NCI-H345 treated with DMSO at 0.1 percent for 48 hours (cell line): ENCODE measurements around the gene ORMDL3.
"Not testable (repeated sequence)": the region's sequence is repeated elsewhere in the genome, so short reads cannot be mapped to it uniquely, and the experiment has no call there.

Experiments
- DNase-seq: peaks from one replicate; lab custom pipeline; 2025; ENCODE audit not compliant: unreplicated experiment; lab: John Stamatoyannopoulos, UW

The ORMDL3 gene

DNA sequence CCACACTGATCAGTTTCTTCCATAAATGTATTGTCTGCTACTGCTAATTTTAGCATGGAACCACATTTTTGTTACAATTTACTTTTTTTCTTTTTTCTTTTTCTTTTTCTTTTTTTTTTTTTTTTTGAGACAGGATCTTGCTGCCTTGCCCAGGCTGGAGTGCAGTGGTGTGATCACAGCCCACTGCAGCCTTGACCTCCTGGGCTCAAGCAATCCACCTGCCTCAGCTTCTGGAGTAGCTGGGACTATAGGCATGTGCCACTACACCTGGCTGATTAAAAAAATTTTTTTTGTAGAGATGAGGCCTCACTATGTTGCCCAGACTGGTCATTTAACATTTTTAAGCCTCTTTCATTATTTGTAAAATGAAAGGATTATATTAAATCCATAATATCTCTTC is 40.3 kb downstream of the ORMDL3 start:
- no peak for DNase-seq

DNA sequence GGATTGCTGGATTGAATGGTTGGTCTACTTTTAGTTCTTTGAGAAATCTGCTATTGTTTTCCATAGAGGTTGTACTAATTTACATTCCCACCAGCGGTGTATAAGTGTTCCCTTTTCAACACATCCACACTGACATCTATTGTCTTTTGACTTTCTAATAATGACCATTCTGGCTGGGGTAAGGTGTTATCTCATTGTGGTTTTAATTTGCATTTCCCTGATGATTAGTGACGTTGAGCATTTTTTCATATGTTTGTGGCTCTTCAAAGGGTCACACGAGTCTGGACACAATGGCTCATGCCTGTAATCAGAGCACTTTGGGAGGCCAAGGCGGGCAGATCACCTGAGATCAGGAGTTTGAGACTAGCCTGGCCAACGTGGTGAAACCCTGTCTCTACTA is 41.3 kb downstream of the ORMDL3 start:
- DNase-seq, result not testable (repeated sequence)

DNA sequence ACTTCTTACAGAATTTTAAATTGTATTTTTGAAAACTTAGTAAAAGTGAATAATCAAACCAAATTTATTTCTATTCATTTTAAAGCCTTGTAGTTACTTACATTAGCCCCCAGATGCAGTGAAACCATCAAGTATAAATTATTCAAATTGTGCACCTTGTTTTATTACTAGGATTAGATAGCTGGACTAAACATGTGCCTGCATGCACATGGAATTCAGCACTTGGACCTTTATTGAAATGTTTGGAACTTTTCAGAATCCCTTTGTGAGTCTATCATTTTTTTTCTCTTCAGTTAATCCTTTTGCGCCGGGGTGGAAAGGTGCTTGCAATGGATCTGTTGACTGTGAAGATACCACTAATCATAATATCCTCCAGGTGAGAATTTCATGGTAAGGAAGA is 54.6 kb downstream of the ORMDL3 start:
- DNase-seq, result no peak

DNA sequence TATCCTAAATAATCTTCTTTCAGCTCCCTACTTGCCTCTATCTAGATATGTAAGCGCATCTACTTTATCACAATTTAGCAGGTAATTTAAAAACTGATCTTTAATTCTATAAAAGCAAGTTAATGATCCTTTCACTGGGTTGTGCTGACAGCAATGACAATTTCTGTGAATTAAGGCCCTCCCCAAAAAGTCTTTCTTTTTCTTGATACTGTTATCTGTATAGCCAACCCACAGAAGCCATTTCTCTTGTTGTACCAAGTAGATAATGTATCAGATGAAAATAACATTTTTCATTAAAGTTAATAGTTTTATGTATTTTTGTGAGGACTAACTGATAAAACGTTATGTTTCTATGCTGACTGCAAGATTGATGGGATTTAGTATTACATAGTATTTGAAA is 55.6 kb downstream of the ORMDL3 start:
- no peak for DNase-seq
